HepG2 (cell line): ENCODE data around the gene APOC3. TPM values are rescaled to one million over a fixed set of nuclear protein-coding genes. Genes with fewer than 3 reads are reported as not detected.

Source experiments
- ARHGAP35 ChIP-seq: sonication (generic); formaldehyde crosslinking; IDR thresholded peaks from 2 replicates; pipeline ENCODE4 v1.9.0; 2022; ENCODE audit warnings: mild to moderate bottlenecking, inconsistent platforms, moderate library complexity, missing genetic modification reagents, borderline replicate concordance
- ATF5 ChIP-seq: sonication (generic); formaldehyde crosslinking; IDR thresholded peaks from 2 replicates; pipeline ENCODE4 v1.4.0; 2020; ENCODE audit warnings: mild to moderate bottlenecking, low read depth, missing genetic modification reagents
- CERS6 ChIP-seq: sonication (generic); formaldehyde crosslinking; IDR thresholded peaks from 2 replicates; pipeline ENCODE4 v1.5.0; 2020; ENCODE audit warnings: missing genetic modification reagents
- DR1 ChIP-seq: sonication (generic); formaldehyde crosslinking; IDR thresholded peaks from 2 replicates; pipeline ENCODE4 v1.8.0; 2021; ENCODE audit warnings: mild to moderate bottlenecking, missing genetic modification reagents, inconsistent platforms
- E2F2 ChIP-seq: sonication (generic); formaldehyde crosslinking; IDR thresholded peaks from 2 replicates; pipeline ENCODE4 v1.4.0; 2020; ENCODE audit warnings: missing genetic modification reagents, borderline replicate concordance
- ETV6 ChIP-seq: sonication (generic); formaldehyde crosslinking; conservative IDR thresholded peaks from 2 replicates; pipeline ENCODE4 v1.4.0; 2020; ENCODE audit warnings: missing genetic modification reagents
- HDAC2 ChIP-seq: sonication (generic); formaldehyde crosslinking; IDR thresholded peaks from 2 replicates; pipeline ENCODE4 v1.4.0; 2020; ENCODE audit warnings: missing genetic modification reagents
- HMGA1 ChIP-seq: sonication (generic); formaldehyde crosslinking; conservative IDR thresholded peaks from 2 replicates; pipeline ENCODE4 v1.4.0; 2020; ENCODE audit warnings: missing genetic modification reagents
- HNRNPUL1 ChIP-seq: fragments of 200-400 bp; formaldehyde crosslinking; IDR thresholded peaks from 2 replicates; pipeline ENCODE4 v1.6.1; 2017; ENCODE audit warnings: low read depth, mild to moderate bottlenecking, low read length, moderate library complexity
- KMT2B ChIP-seq: IDR thresholded peaks from 2 replicates; pipeline ENCODE4 v1.6.1; 2016; ENCODE audit warnings: missing genetic modification reagents, missing compliant biosample characterization
- MXI1 ChIP-seq: IDR thresholded peaks from 3 replicates; pipeline ENCODE4 v1.6.1; 2012; ENCODE audit warnings: low read depth, low read length, inconsistent platforms, borderline replicate concordance
- PHB2 ChIP-seq: fragments of 450-650 bp; IDR thresholded peaks from 2 replicates; pipeline ENCODE4 v1.6.1; 2018; ENCODE audit not compliant: partially characterized antibody
- SNAI1 ChIP-seq: sonication (generic); formaldehyde crosslinking; IDR thresholded peaks from 2 replicates; pipeline ENCODE4 v1.5.0; 2020; ENCODE audit warnings: mild to moderate bottlenecking, missing genetic modification reagents, borderline replicate concordance
- SOX6 ChIP-seq, 2 experiments: fragments of 450-650 bp in 1 of 2; sonication (generic) in 1 of 2; formaldehyde crosslinking in 1 of 2; IDR thresholded peaks; 2 replicates each; pipeline versions ENCODE4 v1.4.0 to v1.6.1; 2017 to 2020; ENCODE audit warnings: antibody characterized with exemption in 1 of 2, mild to moderate bottlenecking in 1 of 2, missing genetic modification reagents in 1 of 2
- U2AF1 ChIP-seq: fragments of 200-400 bp; formaldehyde crosslinking; optimal IDR thresholded peaks from 2 replicates; pipeline ENCODE3; 2017; ENCODE audit warnings: mild to moderate bottlenecking, low read depth, low read length
- XRCC5 ChIP-seq: fragments of 200-400 bp; formaldehyde crosslinking; optimal IDR thresholded peaks from 2 replicates; pipeline ENCODE3; 2017; ENCODE audit warnings: mild to moderate bottlenecking, low read length
- ZBTB3 ChIP-seq: sonication (generic); formaldehyde crosslinking; IDR thresholded peaks from 2 replicates; pipeline ENCODE4 v1.4.0; 2020; ENCODE audit warnings: low read depth, mild to moderate bottlenecking, moderate library complexity, missing genetic modification reagents, borderline replicate concordance
- ZFP36L1 ChIP-seq: sonication (generic); formaldehyde crosslinking; IDR thresholded peaks from 2 replicates; pipeline ENCODE4 v1.8.0; 2022; ENCODE audit warnings: mild to moderate bottlenecking, missing genetic modification reagents, moderate library complexity
- ZFY ChIP-seq: sonication (generic); formaldehyde crosslinking; IDR thresholded peaks from 2 replicates; pipeline ENCODE4 v1.4.0; 2020; ENCODE audit warnings: missing genetic modification reagents
- ZNF282 ChIP-seq: fragments of 450-650 bp; IDR thresholded peaks from 2 replicates; pipeline ENCODE4 v1.6.1; 2018; ENCODE audit not compliant: partially characterized antibody
- ZNF451 ChIP-seq: sonication (generic); formaldehyde crosslinking; IDR thresholded peaks from 2 replicates; pipeline ENCODE4 v1.5.0; 2020; ENCODE audit warnings: mild to moderate bottlenecking, missing genetic modification reagents
- ZNF609 ChIP-seq: sonication (generic); formaldehyde crosslinking; IDR thresholded peaks from 2 replicates; pipeline ENCODE4 v1.4.0; 2020; ENCODE audit warnings: mild to moderate bottlenecking, missing genetic modification reagents, borderline replicate concordance
- ZNF780A ChIP-seq: sonication (generic); formaldehyde crosslinking; IDR thresholded peaks from 2 replicates; pipeline ENCODE4 v1.8.0; 2022; ENCODE audit warnings: mild to moderate bottlenecking, missing genetic modification reagents, moderate library complexity
- polyA plus RNA-seq, 8 experiments: library from polyadenylated mRNA; depleted of rRNA in 3 of 8; stranded (reverse) in 7 of 8; unstranded in 1 of 8; fragments of >200 nt; fragmentation: Illumina TruSeq in 4 of 8; extraction: Trizol in 4 of 8; gene quantifications; 2 replicates each; pipeline versions ENCODE4 v1.2.1 to v1.2.3, GENCODE V29; 2011 to 2016; ENCODE audit warnings: low read depth in 4 of 8, missing spikeins in 1 of 8, mixed read lengths in 1 of 8; ENCODE audit not compliant: insufficient read depth in 1 of 8
- total RNA-seq, 5 experiments: library from RNA; depleted of rRNA; stranded (reverse); fragments of >200 nt; fragmentation: Illumina TruSeq; extraction: Trizol; gene quantifications; 2 replicates each; pipeline ENCODE4 v1.2.3, GENCODE V29; 2016; ENCODE audit warnings: low read depth in 1 of 5

The APOC3 gene
- total and polyA plus RNA-seq, 2 of the 13 experiments (the other 11 are each of a cell fraction or from before 2014, with no cell fraction given): 314 to 687 TPM

GRCh38 chr11:116787786-116788486 lies 41.8 kb upstream of the APOC3 start, which contains the start of gene ZPR1 (continued):
- no peak for TF ChIP-seq XRCC5
- peak; percentile 69; the same call in 1 of the 2 replicates for TF ChIP-seq ARHGAP35 (CRISPR knock-in tag)
- TF ChIP-seq ZNF282: no peak
- TF ChIP-seq MXI1: peak; percentile 86; the same call in 1 of the 3 replicates
- TF ChIP-seq DR1 (CRISPR knock-in tag): no peak
- TF ChIP-seq CERS6: no peak
- TF ChIP-seq HMGA1 (CRISPR knock-in tag): no peak
- no peak for TF ChIP-seq ETV6 (CRISPR knock-in tag)
- no peak for TF ChIP-seq U2AF1
- TF ChIP-seq PHB2: no peak
- no peak for TF ChIP-seq ZBTB3 (CRISPR knock-in tag)
- TF ChIP-seq ZNF609 (CRISPR knock-in tag): no peak; the same call in 1 of the 2 replicates
- TF ChIP-seq ZFP36L1: no peak
- TF ChIP-seq ZNF780A (CRISPR knock-in tag): no peak
- no peak for TF ChIP-seq ZNF451 (CRISPR knock-in tag)
- TF ChIP-seq E2F2 (CRISPR knock-in tag): no peak
- TF ChIP-seq HDAC2 (CRISPR knock-in tag): peak; percentile 48; the same call in 1 of the 2 replicates
- no peak for TF ChIP-seq SNAI1
- TF ChIP-seq KMT2B: peak; percentile 63; the same call in 1 of the 2 replicates
- no peak for TF ChIP-seq HNRNPUL1
- TF ChIP-seq ZFY (CRISPR knock-in tag): peak; percentile 36
- TF ChIP-seq SOX6 (IDR thresholded peaks at IDR 0.05): no peak
- TF ChIP-seq SOX6 (CRISPR knock-in tag; IDR thresholded peaks at IDR 0.05): peak; percentile 39; the same call in 1 of the 2 replicates
- no peak for TF ChIP-seq ATF5 (CRISPR knock-in tag)
